ENCODE results near the gene CABP4. TPM values are rescaled to one million over a fixed set of nuclear protein-coding genes. Genes with fewer than 3 reads are reported as not detected.

Gene CABP4
- total RNA-seq, 1 experiment from 2014 or later = not detected

DNA sequence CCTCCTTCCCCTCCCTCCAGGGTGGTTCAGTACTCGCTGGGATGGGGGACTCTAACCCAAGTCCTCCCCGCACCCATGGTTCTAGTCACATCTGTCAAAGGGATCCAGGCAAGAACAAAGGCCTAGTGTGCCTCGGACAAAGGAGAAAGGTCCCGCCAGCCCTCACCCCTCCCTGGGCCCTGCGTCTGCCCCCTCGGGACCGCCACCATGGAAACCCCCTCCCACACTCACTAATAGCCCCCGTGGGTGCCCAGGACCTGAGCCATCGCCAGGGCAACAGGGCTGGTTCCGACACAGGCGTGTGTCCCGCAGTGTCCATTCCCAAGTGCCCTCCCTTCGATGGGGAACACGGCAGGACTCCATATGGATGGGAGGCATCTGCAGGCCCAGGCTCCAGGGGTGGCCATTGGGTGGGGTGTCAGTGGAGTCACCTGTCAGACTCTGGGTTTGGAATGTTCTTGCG lies 44.8 kb upstream of the CABP4 start:
- POLR2A ChIA-PET = no interaction called here
- intact Hi-C loops (cut with micrococcal nuclease) = no loop called here
- Histone ChIP-seq H3K4me3 (replicated peaks in 1 of 2; ENCODE audit: low read depth in 1 of 2, low read length in 2 of 2) (no peak overlapping the region), H3K79me2 (ENCODE audit: insufficient read depth, low read length) (no peaks in the 10 kb centered on the region), H2AFZ (ENCODE audit: low read depth, low read length, poor library complexity, severe bottlenecking) (no peak overlapping the region), H3K27ac (ENCODE audit: low read depth, low read length) (no peak overlapping the region), H3K9me3 (ENCODE audit: control insufficient read depth in 1 of 2, insufficient read depth in 1 of 2, low read depth in 1 of 2, low read length in 2 of 2) (no peaks in the 10 kb centered on the region), H3K4me2 (ENCODE audit: low read length) (no peak overlapping the region), H3K36me3 (ENCODE audit: control insufficient read depth in 1 of 2, insufficient read depth in 2 of 2, low read length in 2 of 2) (no peaks in the 10 kb centered on the region), H3K9ac (ENCODE audit: low read length) (no peak overlapping the region), H3K9me2 (ENCODE audit: insufficient read depth) (no peaks in the 10 kb centered on the region), H4K20me1 (ENCODE audit: insufficient read depth) (no peaks in the 10 kb centered on the region), H3K4me1 (ENCODE audit: control insufficient read depth in 1 of 2, insufficient read depth in 2 of 2, low read length in 2 of 2) (peaks cover 5 to 14% of the 10 kb centered on the region in 2 experiments; a peak in 3 of 4 replicates), H3K27me3 (ENCODE audit: insufficient read depth, low read length) (no peaks in the 10 kb centered on the region)
- DNase-seq (ENCODE audit: low read depth, low spot score) (no peak), ATAC-seq (no peak)
- BruUV-seq (replicated peaks) = no TSS peak
- RAD21 ChIA-PET (ENCODE audit: low non-redundant PET in 1 of 2, low total read pairs in 2 of 2, uncharacterized antibody in 2 of 2, unreplicated experiment in 2 of 2) = no interaction called here
- CTCF ChIA-PET = no interaction called here
- TF ChIP-seq RAD21 (IDR thresholded peaks at IDR 0.05; ENCODE audit: low read depth) (no peak), REST (IDR thresholded peaks at IDR 0.05; ENCODE audit: low read depth) (no peak), EZH2 (IDR thresholded peaks at IDR 0.05) (no peak), YY1 (IDR thresholded peaks at IDR 0.05; ENCODE audit: extremely low read depth, insufficient replicate concordance, low read depth, low read length) (no peak), POLR2A (IDR thresholded peaks at IDR 0.05; ENCODE audit: borderline replicate concordance, extremely low read depth, insufficient read depth, insufficient read length) (no peak), SIN3A (IDR thresholded peaks at IDR 0.05; ENCODE audit: low read depth) (no peak), MAX (IDR thresholded peaks at IDR 0.05) (no peak), CBX3 (IDR thresholded peaks at IDR 0.05; ENCODE audit: low read depth) (no peak), EZH2phosphoT487 (IDR thresholded peaks at IDR 0.05; ENCODE audit: borderline replicate concordance) (no peak), SP1 (IDR thresholded peaks at IDR 0.05; ENCODE audit: low read depth) (no peak), CTCF (IDR thresholded peaks at IDR 0.05 in 2 of 3, conservative IDR thresholded peaks at IDR 0.05 in 1 of 3; ENCODE audit: borderline replicate concordance in 1 of 3, insufficient read depth in 1 of 3, low read depth in 2 of 3, low read length in 2 of 3) (no peak), ZFX (IDR thresholded peaks at IDR 0.05) (no peak), SRF (IDR thresholded peaks at IDR 0.05; ENCODE audit: low read depth) (no peak), TCF7L2 (IDR thresholded peaks at IDR 0.05; ENCODE audit: borderline replicate concordance, extremely low read depth, insufficient read depth, insufficient read length) (no peak), JUND (IDR thresholded peaks at IDR 0.05) (no peak), CEBPB (IDR thresholded peaks at IDR 0.05; ENCODE audit: low read depth) (no peak)

All from HCT116 (cell line).